GM23338 (cell line): Measurements from ENCODE around the gene BFSP2. TPM values are rescaled to one million over a fixed set of nuclear protein-coding genes. Genes with fewer than 3 reads are reported as not detected.

ENCODE experiments used
- ATAC-seq: fragments of 200-7000 bp; cut with Tn5 transposase; 3 replicates; pipeline ENCODE4 v1.9.1; 2020
- DNase-seq: peaks from one replicate; pipeline ENCODE4 v3.0.0-alpha.2; 2015; ENCODE audit warnings: low spot score
- H2AFZ ChIP-seq: fragments of 200-600 bp; sonication (generic); 2 replicates; pipeline ENCODE4 v1.8.0; 2016; ENCODE audit warnings: antibody characterized with exemption, mild to moderate bottlenecking, moderate library complexity
- H3F3A ChIP-seq: fragments of 200-600 bp; sonication (generic); replicated peaks from 2 replicates; pipeline ENCODE4 v1.8.0; 2017; ENCODE audit warnings: antibody characterized with exemption, mixed run types, low read depth
- H3K27ac ChIP-seq: fragments of 200-600 bp; sonication (generic); 2 replicates; pipeline ENCODE4 v1.6.1; 2016; ENCODE audit warnings: low read depth
- H3K27me3 ChIP-seq: fragments of 200-600 bp; sonication (generic); 2 replicates; pipeline ENCODE4 v1.8.0; 2016; ENCODE audit warnings: mild to moderate bottlenecking, mixed run types, moderate library complexity; ENCODE audit not compliant: insufficient read depth
- H3K36me3 ChIP-seq: fragments of 200-600 bp; sonication (generic); 2 replicates; pipeline ENCODE4 v1.8.0; 2016; ENCODE audit warnings: mild to moderate bottlenecking; ENCODE audit not compliant: insufficient read depth
- H3K4me1 ChIP-seq: fragments of 200-600 bp; sonication (generic); 2 replicates; pipeline ENCODE4 v1.8.0; 2016; ENCODE audit warnings: mild to moderate bottlenecking, moderate library complexity; ENCODE audit not compliant: insufficient read depth
- H3K4me2 ChIP-seq: fragments of 200-600 bp; sonication (generic); 2 replicates; pipeline ENCODE4 v1.7.1; 2017; ENCODE audit warnings: mixed run types
- H3K4me3 ChIP-seq: fragments of 200-600 bp; sonication (generic); 2 replicates; pipeline ENCODE4 v1.6.1; 2016; ENCODE audit warnings: mixed run types
- H3K79me2 ChIP-seq: fragments of 200-600 bp; sonication (generic); replicated peaks from 2 replicates; pipeline ENCODE4 v1.8.0; 2017; ENCODE audit warnings: mild to moderate bottlenecking; ENCODE audit not compliant: insufficient read depth
- H3K9me2 ChIP-seq: fragments of 200-600 bp; sonication (generic); 2 replicates; pipeline ENCODE4 v1.8.0; 2017; ENCODE audit not compliant: insufficient read depth
- H4K20me1 ChIP-seq: fragments of 200-600 bp; sonication (generic); replicated peaks from 2 replicates; pipeline ENCODE4 v1.8.0; 2017; ENCODE audit warnings: mild to moderate bottlenecking; ENCODE audit not compliant: insufficient read depth
- H3K27ac Mint-ChIP-seq: 2 replicates; pipeline ENCODE4 v1.8.0; 2020; ENCODE audit warnings: inconsistent platforms, mild to moderate bottlenecking, moderate library complexity, mixed read lengths
- H3K27me3 Mint-ChIP-seq: 3 replicates; pipeline ENCODE4 v1.8.0; 2022; ENCODE audit warnings: low read depth, mild to moderate bottlenecking, moderate library complexity, mixed read lengths, inconsistent platforms; ENCODE audit not compliant: insufficient read depth, poor library complexity
- H3K36me3 Mint-ChIP-seq: 3 replicates; pipeline ENCODE4 v1.8.0; 2021; ENCODE audit warnings: low read depth, mild to moderate bottlenecking, inconsistent platforms, moderate library complexity, mixed read lengths
- H3K4me1 Mint-ChIP-seq: 3 replicates; pipeline ENCODE4 v1.8.0; 2020; ENCODE audit warnings: mild to moderate bottlenecking, inconsistent platforms, mixed read lengths
- H3K4me3 Mint-ChIP-seq: 3 replicates; pipeline ENCODE4 v1.8.0; 2021; ENCODE audit warnings: moderate library complexity, mild to moderate bottlenecking, inconsistent platforms, mixed read lengths
- H3K9me3 Mint-ChIP-seq: 3 replicates; pipeline ENCODE4 v1.8.0; 2020; ENCODE audit warnings: moderate library complexity, mild to moderate bottlenecking, inconsistent platforms, mixed read lengths
- CTCF ChIP-seq, 2 experiments: fragments of 200-600 bp in 1 of 2; sonication (generic) in 1 of 2; conservative IDR thresholded peaks; 2 replicates each; pipeline versions ENCODE4 v1.5.1 to v1.6.1; 2016 to 2017; ENCODE audit warnings: antibody characterized with exemption in 2 of 2, low read depth in 2 of 2, mild to moderate bottlenecking in 2 of 2, moderate library complexity in 1 of 2
- EZH2 ChIP-seq: fragments of 200-600 bp; sonication (generic); IDR thresholded peaks from one replicate; pipeline ENCODE4 v1.8.0; 2017; ENCODE audit warnings: antibody characterized with exemption, mild to moderate bottlenecking, low read depth; ENCODE audit not compliant: unreplicated experiment
- NANOG ChIP-seq: IDR thresholded peaks from 2 replicates; pipeline ENCODE4 v1.6.1; 2016; ENCODE audit warnings: antibody characterized with exemption, borderline replicate concordance
- ZNF462 ChIP-seq: fragments of 250-450 bp; sonication (Bioruptor Pico); IDR thresholded peaks from 2 replicates; pipeline ENCODE4 v1.5.0; 2020; ENCODE audit warnings: mild to moderate bottlenecking, moderate library complexity
- polyA plus RNA-seq: library from polyadenylated mRNA; unstranded; fragments of >200 nt; fragmentation: Nextera tagmentation; extraction: Ambion mirVana; gene quantifications from 2 replicates; pipeline ENCODE4 v1.2.1, GENCODE V29; 2016
- total RNA-seq: library from RNA; depleted of rRNA; stranded (reverse); fragments of >200 nt; shearing (Covaris generic); gene quantifications from 2 replicates; pipeline ENCODE4 v1.2.3, GENCODE V29; 2014

Gene BFSP2
- total and polyA plus RNA-seq, 2 experiments from 2014 or later: not detected

- TF ChIP-seq ZNF462 (CRISPR knock-in tag) (no peak), EZH2 (no peak)
These were observed 75.0 kb downstream of the BFSP2 start (continued) for GRCh38 chr3:133474817-133475216.

- TF ChIP-seq CTCF (conservative IDR thresholded peaks at IDR 0.05; ENCODE audit: low read depth in 2 of 2) (0 out of 4 replicates have a peak, but pooled peaks of 1 of the 2 experiments have one; percentile 11), NANOG (no peak)
- H3K9me2 ChIP-seq: 0 out of 2 replicates have a peak, but pooled peaks cover 12% of the 10 kb centered on the region
- H4K20me1 ChIP-seq: no peaks in the 10 kb centered on the region
- H3F3A ChIP-seq: no peaks in the 10 kb centered on the region
- peaks cover 26% of the 10 kb centered on the region for H3K4me1 ChIP-seq
- H3K4me3 Mint-ChIP-seq: no peak overlapping the region
- H3K27me3 Mint-ChIP-seq: no peaks in the 10 kb centered on the region
- H3K79me2 ChIP-seq: no peaks in the 10 kb centered on the region
- no peak overlapping the region for H3K27ac ChIP-seq
- peak overlapping the region; percentile 17; the same call in 1 of the 2 replicates for H2AFZ ChIP-seq
- no peaks in the 10 kb centered on the region; the same call in 2 of the 3 replicates for H3K9me3 Mint-ChIP-seq
- no peaks in the 10 kb centered on the region for H3K36me3 Mint-ChIP-seq
- H3K4me2 ChIP-seq: no peak overlapping the region
- no peak overlapping the region for H3K4me3 ChIP-seq
- H3K27ac Mint-ChIP-seq: no peak overlapping the region
- peaks cover 35% of the 10 kb centered on the region for H3K4me1 Mint-ChIP-seq
- ATAC-seq (no peak), DNase-seq (no peak)
- no peaks in the 10 kb centered on the region for H3K36me3 ChIP-seq
- no peaks in the 10 kb centered on the region for H3K27me3 ChIP-seq
These were observed 75.6 kb downstream of the BFSP2 start for GRCh38 chr3:133475245-133476010.
